NCI-H774 (cell line): ENCODE data around the gene LRP5.
"Not testable (repeated sequence)": the region's sequence is repeated elsewhere in the genome, so short reads cannot be mapped to it uniquely, and the experiment has no call there.

Experiments
- DNase-seq: peaks from one replicate; lab custom pipeline; 2025; lab: John Stamatoyannopoulos, UW

Gene LRP5

GRCh38 chr11:68392822-68393221 is 80.4 kb downstream of the LRP5 start:
- no peak for DNase-seq

GRCh38 chr11:68396516-68396915 is 84.1 kb downstream of the LRP5 start:
- no peak for DNase-seq

GRCh38 chr11:68397256-68397655 is 84.9 kb downstream of the LRP5 start:
- DNase-seq = no peak

- no peak for DNase-seq
These were observed 86.8 kb downstream of the LRP5 start for GRCh38 chr11:68398995-68399851.

GRCh38 chr11:68399916-68400315 is 87.5 kb downstream of the LRP5 start:
- no peak for DNase-seq

- not testable (repeated sequence) for DNase-seq
These were observed 88.2 kb downstream of the LRP5 start for GRCh38 chr11:68400584-68400983.

GRCh38 chr11:68401856-68402255 is 89.5 kb downstream of the LRP5 start:
- no peak for DNase-seq

- DNase-seq = no peak
These were observed 90.1 kb downstream of the LRP5 start for GRCh38 chr11:68402355-68403031.

GRCh38 chr11:68403424-68403823 is 91.0 kb downstream of the LRP5 start:
- DNase-seq = no peak

GRCh38 chr11:68403831-68404230 is 91.4 kb downstream of the LRP5 start:
- no peak for DNase-seq

- DNase-seq = peak; percentile 70
These were observed 94.2 kb downstream of the LRP5 start for GRCh38 chr11:68406324-68407313.

- no peak for DNase-seq
These were observed 96.1 kb downstream of the LRP5 start for GRCh38 chr11:68408512-68408911.

GRCh38 chr11:68409748-68410344 is 97.5 kb downstream of the LRP5 start:
- DNase-seq = no peak

- DNase-seq = peak; percentile 66
These were observed 99.2 kb downstream of the LRP5 start for GRCh38 chr11:68411501-68411991.

GRCh38 chr11:68412593-68413475 is 100.4 kb downstream of the LRP5 start:
- DNase-seq = peak; percentile 46

- no peak for DNase-seq
These were observed 101.2 kb downstream of the LRP5 start for GRCh38 chr11:68413591-68413999.

- no peak for DNase-seq
These were observed 102.3 kb downstream of the LRP5 start for GRCh38 chr11:68414496-68415221.

GRCh38 chr11:68416070-68416578 is 103.7 kb downstream of the LRP5 start:
- DNase-seq = no peak

- DNase-seq = no peak
These were observed 106.3 kb downstream of the LRP5 start for GRCh38 chr11:68418648-68419047.

GRCh38 chr11:68420171-68420570 is 107.8 kb downstream of the LRP5 start:
- no peak for DNase-seq
